ENCODE results near the gene VTI1A. TPM values are rescaled to one million over a fixed set of nuclear protein-coding genes. Genes with fewer than 3 reads are reported as not detected.

The VTI1A gene
- total RNA-seq (2021) (18.1 and 18.3 TPM in 2 replicates), Bru-seq, nascent RNA (percentile 66 among the genes with signal in this experiment), BruChase-seq, experiment 1, labeled RNA remaining after a 2-hour chase (percentile 68 among the genes with signal in this experiment), BruChase-seq, experiment 2, labeled RNA remaining after a 6-hour chase (percentile 59 among the genes with signal in this experiment)
- long read RNA-seq, full-length matches to known transcripts = 10 of 16 reads
- long read RNA-seq, partial matches to known transcripts = 1 of 16 reads
- long read RNA-seq, other reads (novel, unspliced or antisense) = 5 of 16 reads

- Histone ChIP-seq H2AFZ (peak within 1 kb of the TSS; percentile 93), H3K9me2 (ENCODE audit: insufficient read depth) (no peaks in the 10 kb centered on the region), H3F3A (ENCODE audit: insufficient read depth, low read depth) (no peaks in the 10 kb centered on the region), H3K4me3 (peak within 1 kb of the TSS; percentile 97), H3K27ac (peak within 1 kb of the TSS; percentile 81), H3K4me2 (peak within 1 kb of the TSS; percentile 87), H3K79me2 (ENCODE audit: low read depth) (peaks cover 61% of the 10 kb centered on the region), H3K36me3 (ENCODE audit: low read depth) (0 out of 2 replicates have a peak, but pooled peaks cover 9% of the 10 kb centered on the region), H3K27me3 (ENCODE audit: insufficient read depth, low read depth) (no peaks in the 10 kb centered on the region), H3K4me1 (replicated peaks; ENCODE audit: insufficient read depth) (peaks cover 7% of the 10 kb centered on the region), H3K9me3 (ENCODE audit: insufficient read depth, low read depth) (no peaks in the 10 kb centered on the region), H4K20me1 (ENCODE audit: insufficient read depth) (no peaks in the 10 kb centered on the region)
- ChIA-PET POLR2A (ENCODE audit: unreplicated experiment) (no interaction called here), CTCF (interaction anchor here (0.6 kb wide), 1 partner anchor 63 kb away, joined by 6 read pairs; no protein-coding TSS in a partner anchor)
- DNase-seq = peak; percentile 63 to 65
- intact Hi-C loops (cut with micrococcal nuclease; ENCODE audit: unreplicated experiment) = loop anchor here (2.0 kb wide), 1 partner anchor 264 kb away; the partner anchor contains the start of gene GPAM
- TSS peak; percentile 31 for BruUV-seq (replicated peaks)
- no peak for TF ChIP-seq CTCF (conservative IDR thresholded peaks at IDR 0.05)
- TF ChIP-seq EZH2 (IDR thresholded peaks at IDR 0.05; ENCODE audit: low read depth) = no peak
These were observed at the start of gene VTI1A, which contains the start of gene ZDHHC6 for GRCh38 chr10:112446855-112447619. VTI1A (plus strand) TSS chr10:112447215; CDS start chr10:112447374, 159 bp downstream. ZDHHC6 (minus strand) TSS chr10:112446914; CDS start chr10:112445436, 1,478 bp downstream.

- no peaks in the 10 kb centered on the region for H3K9me3 ChIP-seq (ENCODE audit: insufficient read depth, low read depth)
- no peak for DNase-seq
- H3K9me2 ChIP-seq (ENCODE audit: insufficient read depth) = no peaks in the 10 kb centered on the region
- H3F3A ChIP-seq (ENCODE audit: insufficient read depth, low read depth) = no peaks in the 10 kb centered on the region
- ChIA-PET CTCF (interaction anchor here (0.6 kb wide), 1 partner anchor 1714 kb away, joined by 3 read pairs; no protein-coding TSS in a partner anchor), POLR2A (ENCODE audit: unreplicated experiment) (no interaction called here)
- no peaks in the 10 kb centered on the region for H4K20me1 ChIP-seq (ENCODE audit: insufficient read depth)
- H3K27me3 ChIP-seq (ENCODE audit: insufficient read depth, low read depth) = no peaks in the 10 kb centered on the region
- H3K4me1 ChIP-seq (replicated peaks; ENCODE audit: insufficient read depth) = peaks cover 3% of the 10 kb centered on the region; the same call in 1 of the 2 replicates
- no peak overlapping the region for H3K4me3 ChIP-seq
- H3K36me3 ChIP-seq (ENCODE audit: low read depth) = peaks cover 10% of the 10 kb centered on the region; the same call in 1 of the 2 replicates
- no peak overlapping the region for H3K27ac ChIP-seq
- H2AFZ ChIP-seq = no peak overlapping the region
- no peak for TF ChIP-seq CTCF (conservative IDR thresholded peaks at IDR 0.05)
- TF ChIP-seq EZH2 (IDR thresholded peaks at IDR 0.05; ENCODE audit: low read depth) = no peak
- H3K79me2 ChIP-seq (ENCODE audit: low read depth) = 0 out of 2 replicates have a peak, but pooled peaks cover 10% of the 10 kb centered on the region
- no peak overlapping the region for H3K4me2 ChIP-seq
- intact Hi-C loops (cut with micrococcal nuclease; ENCODE audit: unreplicated experiment) = no loop called here
- no TSS peak for BruUV-seq (replicated peaks)
These were observed 49.4 kb upstream of the VTI1A start for GRCh38 chr10:112397592-112397991.

- DNase-seq = no peak
- POLR2A ChIA-PET (ENCODE audit: unreplicated experiment) = no interaction called here
- H3F3A ChIP-seq (ENCODE audit: insufficient read depth, low read depth) = peaks cover 27% of the 10 kb centered on the region
- H4K20me1 ChIP-seq (ENCODE audit: insufficient read depth) = no peaks in the 10 kb centered on the region
- H3K27me3 ChIP-seq (ENCODE audit: insufficient read depth, low read depth) = no peaks in the 10 kb centered on the region
- peak overlapping the region; percentile 99 for H3K27ac ChIP-seq
- TF ChIP-seq CTCF (conservative IDR thresholded peaks at IDR 0.05) = no peak
- no TSS peak for BruUV-seq (replicated peaks)
- no peak overlapping the region for H3K4me3 ChIP-seq
- H3K36me3 ChIP-seq (ENCODE audit: low read depth) = peaks cover 18% of the 10 kb centered on the region
- H2AFZ ChIP-seq = no peak overlapping the region
- H3K79me2 ChIP-seq (ENCODE audit: low read depth) = peaks cover 7% of the 10 kb centered on the region; the same call in 1 of the 2 replicates
- H3K4me2 ChIP-seq = no peak overlapping the region
- H3K9me3 ChIP-seq (ENCODE audit: insufficient read depth, low read depth) = no peaks in the 10 kb centered on the region
- intact Hi-C loops (cut with micrococcal nuclease; ENCODE audit: unreplicated experiment) = loop anchor here (5.0 kb wide), 1 partner anchor 41 kb away; no protein-coding TSS in a partner anchor
- H3K4me1 ChIP-seq (replicated peaks; ENCODE audit: insufficient read depth) = peaks cover 43% of the 10 kb centered on the region
- CTCF ChIA-PET = no interaction called here
- H3K9me2 ChIP-seq (ENCODE audit: insufficient read depth) = no peaks in the 10 kb centered on the region
These were observed 44.1 kb upstream of the VTI1A start for GRCh38 chr10:112402917-112403316.
